K562 (cell line): Measurements from ENCODE around the gene PDE1C. TPM values are rescaled to one million over a fixed set of nuclear protein-coding genes. Genes with fewer than 3 reads are reported as not detected.

Experiments used
- CBX2 ChIP-seq: fragments of 200-600 bp; sonication (generic); IDR thresholded peaks from one replicate; pipeline ENCODE4 v1.6.1; 2012; ENCODE audit warnings: mild to moderate bottlenecking, low read length, inconsistent platforms; ENCODE audit not compliant: insufficient read depth, poor library complexity, severe bottlenecking
- HOXB6 ChIP-seq: fragments of 250-450 bp; sonication (Bioruptor Pico); IDR thresholded peaks from 2 replicates; pipeline ENCODE4 v1.5.1; 2022; ENCODE audit warnings: mild to moderate bottlenecking, borderline replicate concordance
- MGA ChIP-seq: fragments of 450-650 bp; IDR thresholded peaks from 2 replicates; pipeline ENCODE4 v1.6.1; 2016; ENCODE audit warnings: mild to moderate bottlenecking, moderate library complexity
- PHF21A ChIP-seq: fragments of 450-650 bp; IDR thresholded peaks from 2 replicates; pipeline ENCODE4 v1.6.1; 2017; ENCODE audit warnings: low read depth, borderline replicate concordance
- TCF3 ChIP-seq: sonication (generic); formaldehyde crosslinking; IDR thresholded peaks from 2 replicates; pipeline ENCODE4 v1.4.0; 2020; ENCODE audit warnings: mild to moderate bottlenecking, missing genetic modification reagents
- ZBED1 ChIP-seq: IDR thresholded peaks from 2 replicates; pipeline ENCODE4 v1.6.1; 2014
- ZNF354B ChIP-seq: fragments of 250-450 bp; sonication (Bioruptor Pico); IDR thresholded peaks from 2 replicates; pipeline ENCODE4 v1.4.0; 2020
- ZNF57 ChIP-seq: fragments of 450-650 bp; formaldehyde crosslinking; IDR thresholded peaks from 2 replicates; pipeline ENCODE4 v1.4.0; 2020; ENCODE audit warnings: mild to moderate bottlenecking, moderate library complexity
- ZNF77 ChIP-seq: fragments of 250-450 bp; sonication (Bioruptor Pico); IDR thresholded peaks from 2 replicates; pipeline ENCODE4 v1.5.0; 2020
- polyA plus RNA-seq, 8 experiments: library from polyadenylated mRNA; depleted of rRNA in 4 of 8; stranded (reverse) in 5 of 8; unstranded in 3 of 8; fragments of >200 nt; fragmentation: Nextera tagmentation in 2 of 8; fragmentation: Illumina TruSeq in 1 of 8; extraction: Ambion mirVana in 2 of 8; extraction: Trizol in 1 of 8; gene quantifications; 2 replicates each; pipeline versions ENCODE4 v1.2.1 to v1.2.3, GENCODE V29; 2011 to 2014; ENCODE audit warnings: inconsistent platforms in 1 of 8, missing spikeins in 1 of 8
- total RNA-seq, 7 experiments: library from RNA; depleted of rRNA in 6 of 7; stranded (reverse); fragments of >200 nt in 6 of 7; fragmentation: Illumina TruSeq in 2 of 7; extraction: Trizol in 2 of 7; gene quantifications; 2 replicates each; pipeline versions ENCODE4 v1.2.1 to v1.2.3, GENCODE V29; 2011 to 2021; ENCODE audit warnings: low replicate concordance in 1 of 7

The PDE1C gene
- total and polyA plus RNA-seq, 9 of the 15 experiments (the other 6 are each of a cell fraction or from before 2014, with no cell fraction given), result under 0.01 to 0.01 TPM; not detected in 7

- no peak for TF ChIP-seq MGA
- TF ChIP-seq HOXB6, result no peak
- no peak for TF ChIP-seq ZNF354B
- TF ChIP-seq ZNF77 (CRISPR knock-in tag), result no peak
- TF ChIP-seq ZBED1, result no peak
- TF ChIP-seq CBX2, result no peak
- TF ChIP-seq TCF3, result no peak
- TF ChIP-seq PHF21A, result no peak
- no peak for TF ChIP-seq ZNF57 (CRISPR knock-in tag)
Measured at GRCh38 chr7:32033006-32033405, 37.2 kb downstream of the PDE1C start (continued).
